ENCODE measurements around the gene GBGT1. TPM values are rescaled to one million over a fixed set of nuclear protein-coding genes. Genes with fewer than 3 reads are reported as not detected.

The GBGT1 gene
- total and polyA plus RNA-seq, 7 donors: 1.6 to 4.4 (median 2.9) TPM

DNA sequence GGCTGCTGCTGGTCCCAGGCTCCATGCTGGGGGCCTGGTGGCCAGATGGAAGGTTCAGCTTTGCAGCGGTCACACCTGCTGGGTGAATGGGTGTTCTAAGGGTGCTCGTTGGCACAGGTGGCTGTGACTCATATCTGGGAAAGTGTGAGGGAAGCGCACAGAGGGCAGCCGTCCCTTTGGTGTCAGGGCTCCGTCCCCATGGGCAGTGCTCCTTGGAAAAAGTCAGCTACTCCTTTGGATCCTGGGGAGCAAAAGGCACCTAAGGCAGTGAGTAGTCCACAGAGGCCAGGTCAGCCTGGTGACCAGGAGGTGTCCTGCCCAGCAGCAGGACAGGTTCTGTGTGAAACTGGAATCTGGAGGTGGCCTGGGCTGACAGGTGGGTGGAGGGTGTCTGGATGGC, 18.4 kb upstream of the GBGT1 start:
- TF ChIP-seq, protein P1, sequence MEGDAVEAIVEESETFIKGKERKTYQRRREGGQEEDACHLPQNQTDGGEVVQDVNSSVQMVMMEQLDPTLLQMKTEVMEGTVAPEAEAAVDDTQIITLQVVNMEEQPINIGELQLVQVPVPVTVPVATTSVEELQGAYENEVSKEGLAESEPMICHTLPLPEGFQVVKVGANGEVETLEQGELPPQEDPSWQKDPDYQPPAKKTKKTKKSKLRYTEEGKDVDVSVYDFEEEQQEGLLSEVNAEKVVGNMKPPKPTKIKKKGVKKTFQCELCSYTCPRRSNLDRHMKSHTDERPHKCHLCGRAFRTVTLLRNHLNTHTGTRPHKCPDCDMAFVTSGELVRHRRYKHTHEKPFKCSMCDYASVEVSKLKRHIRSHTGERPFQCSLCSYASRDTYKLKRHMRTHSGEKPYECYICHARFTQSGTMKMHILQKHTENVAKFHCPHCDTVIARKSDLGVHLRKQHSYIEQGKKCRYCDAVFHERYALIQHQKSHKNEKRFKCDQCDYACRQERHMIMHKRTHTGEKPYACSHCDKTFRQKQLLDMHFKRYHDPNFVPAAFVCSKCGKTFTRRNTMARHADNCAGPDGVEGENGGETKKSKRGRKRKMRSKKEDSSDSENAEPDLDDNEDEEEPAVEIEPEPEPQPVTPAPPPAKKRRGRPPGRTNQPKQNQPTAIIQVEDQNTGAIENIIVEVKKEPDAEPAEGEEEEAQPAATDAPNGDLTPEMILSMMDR (IDR thresholded peaks at IDR 0.05): no peak
- ATAC-seq (no peak), DNase-seq (no peak)
- no peaks in the 10 kb centered on the region for H3K4me1 ChIP-seq
- intact Hi-C loops (cut with DNase I): loop anchor here in 1 of 2 donors (5.0 kb wide), 1 partner anchor 305 kb away; no protein-coding TSS in a partner anchor
- no peaks in the 10 kb centered on the region for H3K9me3 ChIP-seq
- no peak overlapping the region for H3K4me3 ChIP-seq
- WGBS, 3 donors: 69 to 88% (median 87%) methylated on average over 5 of the region's 5 CpGs
- no peak overlapping the region for H3K27ac ChIP-seq
- peaks cover 0 to 22% (median 0%) of the 10 kb centered on the region in 3 donors for H3K27me3 ChIP-seq (ENCODE audit: insufficient read depth in 3 of 3, low read length in 2 of 3)
- H3K36me3 ChIP-seq (ENCODE audit: insufficient read depth in 1 of 2, low read depth in 1 of 2): no peaks in the 10 kb centered on the region

DNA sequence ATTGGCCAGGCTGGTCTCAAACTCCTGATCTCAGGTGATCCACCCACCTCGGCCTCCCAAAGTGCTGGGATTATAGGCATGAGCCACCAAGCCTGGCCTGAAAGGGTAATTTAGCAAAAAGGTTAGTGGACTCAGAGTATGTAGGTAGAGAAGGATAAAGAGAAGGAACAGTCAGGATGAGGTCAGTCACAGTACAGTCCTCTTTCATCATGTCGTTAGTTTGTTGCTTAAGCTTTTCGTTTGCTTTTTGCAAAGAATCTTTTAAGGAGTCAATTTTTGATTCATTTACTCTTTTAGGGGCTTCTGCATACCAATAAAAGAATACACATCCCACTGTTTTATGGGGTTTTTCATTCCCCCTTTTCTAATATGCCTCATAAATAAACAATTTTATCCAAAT, 17.8 kb upstream of the GBGT1 start:
- 76 to 85% (median 80%) methylated on average over 3 of the region's 3 CpGs for WGBS, 3 donors
- no peaks in the 10 kb centered on the region for H3K4me1 ChIP-seq
- no peaks in the 10 kb centered on the region for H3K36me3 ChIP-seq (ENCODE audit: insufficient read depth in 1 of 2, low read depth in 1 of 2)
- H3K9me3 ChIP-seq: no peaks in the 10 kb centered on the region
- TF ChIP-seq, protein P1 (IDR thresholded peaks at IDR 0.05): no peak
- intact Hi-C loops (cut with DNase I): loop anchor here (2.0 to 5.0 kb wide), 2 partner anchors 303 to 306 kb away; no protein-coding TSS in a partner anchor
- H3K27ac ChIP-seq: no peak overlapping the region
- no peak for ATAC-seq
- H3K4me3 ChIP-seq: no peak overlapping the region
- H3K27me3 ChIP-seq (ENCODE audit: insufficient read depth in 3 of 3, low read length in 2 of 3): peaks cover 0 to 16% (median 0%) of the 10 kb centered on the region in 3 donors
- no peak for DNase-seq

DNA sequence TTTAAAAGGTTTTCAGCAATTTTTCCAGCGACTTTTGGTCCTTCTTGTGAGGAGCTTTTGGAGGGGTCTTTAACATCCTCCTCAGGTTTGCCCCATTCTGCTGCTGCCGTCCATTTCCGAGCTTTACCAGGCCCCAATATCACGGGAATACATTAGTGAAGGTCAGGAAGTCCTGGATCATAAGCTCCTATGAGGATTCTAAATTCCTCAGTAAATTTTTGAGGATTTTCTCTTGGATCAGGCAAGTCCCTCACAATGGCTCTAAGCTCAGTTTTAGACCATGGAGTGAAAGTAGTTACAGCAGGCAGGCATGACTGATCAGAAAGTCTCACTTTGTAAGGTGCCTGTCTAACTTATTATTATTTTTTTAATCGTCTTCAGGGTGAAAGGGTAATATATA, 17.2 kb upstream of the GBGT1 start:
- no peaks in the 10 kb centered on the region for H3K4me1 ChIP-seq
- intact Hi-C loops (cut with DNase I): loop anchor here (2.0 to 5.0 kb wide), 2 partner anchors 304 to 306 kb away; no protein-coding TSS in a partner anchor
- 69 to 75% (median 69%) methylated on average over 5 of the region's 5 CpGs for WGBS, 3 donors
- no peak for DNase-seq
- no peak overlapping the region for H3K27ac ChIP-seq
- H3K4me3 ChIP-seq: no peak overlapping the region
- no peaks in the 10 kb centered on the region for H3K36me3 ChIP-seq (ENCODE audit: insufficient read depth in 1 of 2, low read depth in 1 of 2)
- peaks cover 0 to 14% (median 0%) of the 10 kb centered on the region in 3 donors for H3K27me3 ChIP-seq (ENCODE audit: insufficient read depth in 3 of 3, low read length in 2 of 3)
- no peak for ATAC-seq
- TF ChIP-seq, protein P1 (IDR thresholded peaks at IDR 0.05): no peak
- H3K9me3 ChIP-seq: no peaks in the 10 kb centered on the region

DNA sequence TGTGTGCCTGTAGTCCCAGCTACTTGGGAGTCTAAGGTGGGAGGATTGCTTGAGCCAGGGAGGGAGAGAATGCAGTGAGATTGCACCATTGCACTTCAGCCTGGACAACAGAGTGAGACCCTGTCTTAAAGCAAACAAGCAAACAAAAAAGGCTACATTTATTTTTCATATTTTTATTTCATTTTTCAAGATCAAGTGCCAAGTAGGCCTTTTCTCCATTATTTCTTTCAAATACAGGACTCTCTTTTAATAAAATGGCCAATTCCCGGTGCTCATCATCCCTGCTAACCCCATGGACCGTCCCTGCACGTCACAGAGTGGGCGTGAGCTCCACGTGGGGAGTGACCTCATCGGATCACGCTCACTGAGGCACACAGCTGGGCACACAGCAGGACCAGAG, 9.3 kb upstream of the GBGT1 start:
- intact Hi-C loops (cut with DNase I): no loop called here
- H3K36me3 ChIP-seq (ENCODE audit: insufficient read depth in 1 of 2, low read depth in 1 of 2): no peaks in the 10 kb centered on the region
- no peaks in the 10 kb centered on the region for H3K4me1 ChIP-seq
- H3K4me3 ChIP-seq: no peak overlapping the region
- ATAC-seq (no peak), DNase-seq (no peak)
- H3K27ac ChIP-seq: no peak overlapping the region
- H3K9me3 ChIP-seq: no peaks in the 10 kb centered on the region
- peaks cover 0 to 15% (median 0%) of the 10 kb centered on the region in 3 donors for H3K27me3 ChIP-seq (ENCODE audit: insufficient read depth in 3 of 3, low read length in 2 of 3)
- TF ChIP-seq, protein P1 (IDR thresholded peaks at IDR 0.05): no peak
- 67 to 74% (median 73%) methylated on average over 7 of the region's 7 CpGs for WGBS, 3 donors

Measured in psoas muscle (tissue), 8 donors.